Testis (tissue), 3 donors: Measurements from ENCODE around the gene TRIM22. TPM values are rescaled to one million over a fixed set of nuclear protein-coding genes. Genes with fewer than 3 reads are reported as not detected.
A peak's percentile ranks its signal among the peaks of the same experiment; 100 is the strongest.
"Not testable (repeated sequence)": the region's sequence is repeated elsewhere in the genome, so short reads cannot be mapped to it uniquely, and the experiment has no call there.

Source experiments
- DNase-seq: peaks from one replicate; pipeline ENCODE4 v3.0.0-alpha.2; 2019
- H3K27ac ChIP-seq, 2 donors: fragments of 200-600 bp; sonication (generic); one replicate each; pipeline ENCODE4 v1.5.1; 2019
- H3K27me3 ChIP-seq: fragments of 200-600 bp; sonication (generic); one replicate; pipeline ENCODE4 v1.5.1; 2019
- H3K36me3 ChIP-seq: fragments of 200-600 bp; sonication (generic); one replicate; pipeline ENCODE4 v1.5.1; 2017; ENCODE audit warnings: low read depth; ENCODE audit errors: missing control alignments
- H3K4me1 ChIP-seq: fragments of 200-600 bp; sonication (generic); one replicate; pipeline ENCODE4 v1.5.1; 2019
- H3K4me3 ChIP-seq, 2 donors: fragments of 200-600 bp; sonication (generic); one replicate each; pipeline ENCODE4 v1.5.1; 2017 to 2019
- H3K9me3 ChIP-seq: fragments of 200-600 bp; sonication (generic); one replicate; pipeline ENCODE4 v1.5.1; 2017
- POLR2A ChIP-seq: fragments of 450-650 bp; IDR thresholded peaks from one replicate; pipeline ENCODE4 v1.6.1; 2017; ENCODE audit warnings: antibody characterized with exemption, mild to moderate bottlenecking, moderate library complexity
- WGBS, 2 donors: methylation state at CpG; one replicate each; pipeline ENCODE4 v1.1.5; 2018; 5-methylcytosine and 5-hydroxymethylcytosine counted together
- intact Hi-C: fragments of 100-400 bp; cut with DNase I; formaldehyde crosslinking; loops from one replicate; pipeline ENCODE4 v1.15.1; 2023; ENCODE audit warnings: low total_unique reads
- polyA plus RNA-seq: library from polyadenylated mRNA; stranded (reverse); fragments of 350-450 nt; fragmentation: Illumina TruSeq; extraction: RNeasy Lipid Tissue Mini Kit (QIAGEN cat#74804); gene quantifications from one replicate; pipeline ENCODE4 v1.2.3, GENCODE V29; 2014; ENCODE audit warnings: low read depth, low replicate concordance; ENCODE audit not compliant: insufficient read depth
- total RNA-seq, 2 donors: library from RNA; depleted of rRNA; stranded (reverse); fragments of >200 nt; gene quantifications; one replicate each; pipeline ENCODE4 v1.2.3, GENCODE V29; 2016
- TF ChIP-seq, protein P1 (sequence below), 3 experiments: fragments of 450-650 bp in 2 of 3; fragments of 200-600 bp in 1 of 3; sonication (generic) in 1 of 3; IDR thresholded peaks; one replicate each; pipeline ENCODE4 v1.5.1; 2016 to 2019; ENCODE audit warnings: antibody characterized with exemption in 3 of 3, mild to moderate bottlenecking in 2 of 3, moderate library complexity in 1 of 3

TRIM22 gene
- total and polyA plus RNA-seq, 3 donors from 2014 or later: 25.0 to 30.3 (median 25.0) TPM

DNA sequence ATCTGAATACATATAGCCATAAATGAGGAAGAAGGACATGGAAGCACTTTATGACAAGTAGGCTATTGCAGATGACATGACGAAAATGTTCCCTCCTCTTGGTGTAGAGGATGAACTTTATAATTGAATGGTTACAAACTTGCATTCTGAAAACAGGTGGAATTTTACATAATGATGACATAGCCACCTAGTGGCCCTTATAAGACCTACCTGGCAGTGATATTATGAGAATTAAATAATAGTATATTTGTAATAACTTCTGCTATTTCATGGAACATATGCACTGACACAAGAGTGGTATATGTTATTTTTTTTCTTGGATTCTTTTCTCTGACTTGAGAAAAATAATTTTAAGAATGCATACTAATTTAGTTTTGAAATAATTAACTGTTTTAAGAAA lies 22.9 kb downstream of the TRIM22 start:
- no peak for DNase-seq
- intact Hi-C loops: no loop called here
- 67 to 70% methylated on average over 1 of the region's 1 CpG for WGBS, 2 donors
- no peak for TF ChIP-seq POLR2A
- TF ChIP-seq, protein P1, sequence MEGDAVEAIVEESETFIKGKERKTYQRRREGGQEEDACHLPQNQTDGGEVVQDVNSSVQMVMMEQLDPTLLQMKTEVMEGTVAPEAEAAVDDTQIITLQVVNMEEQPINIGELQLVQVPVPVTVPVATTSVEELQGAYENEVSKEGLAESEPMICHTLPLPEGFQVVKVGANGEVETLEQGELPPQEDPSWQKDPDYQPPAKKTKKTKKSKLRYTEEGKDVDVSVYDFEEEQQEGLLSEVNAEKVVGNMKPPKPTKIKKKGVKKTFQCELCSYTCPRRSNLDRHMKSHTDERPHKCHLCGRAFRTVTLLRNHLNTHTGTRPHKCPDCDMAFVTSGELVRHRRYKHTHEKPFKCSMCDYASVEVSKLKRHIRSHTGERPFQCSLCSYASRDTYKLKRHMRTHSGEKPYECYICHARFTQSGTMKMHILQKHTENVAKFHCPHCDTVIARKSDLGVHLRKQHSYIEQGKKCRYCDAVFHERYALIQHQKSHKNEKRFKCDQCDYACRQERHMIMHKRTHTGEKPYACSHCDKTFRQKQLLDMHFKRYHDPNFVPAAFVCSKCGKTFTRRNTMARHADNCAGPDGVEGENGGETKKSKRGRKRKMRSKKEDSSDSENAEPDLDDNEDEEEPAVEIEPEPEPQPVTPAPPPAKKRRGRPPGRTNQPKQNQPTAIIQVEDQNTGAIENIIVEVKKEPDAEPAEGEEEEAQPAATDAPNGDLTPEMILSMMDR (IDR thresholded peaks at IDR 0.05): peak in 1 of 3 experiments; percentile 53
- no peaks in the 10 kb centered on the region for H3K4me1 ChIP-seq
- H3K27me3 ChIP-seq: no peaks in the 10 kb centered on the region
- H3K9me3 ChIP-seq: no peaks in the 10 kb centered on the region
- no peak overlapping the region for H3K27ac ChIP-seq
- H3K4me3 ChIP-seq: no peak overlapping the region
- no peaks in the 10 kb centered on the region for H3K36me3 ChIP-seq

DNA sequence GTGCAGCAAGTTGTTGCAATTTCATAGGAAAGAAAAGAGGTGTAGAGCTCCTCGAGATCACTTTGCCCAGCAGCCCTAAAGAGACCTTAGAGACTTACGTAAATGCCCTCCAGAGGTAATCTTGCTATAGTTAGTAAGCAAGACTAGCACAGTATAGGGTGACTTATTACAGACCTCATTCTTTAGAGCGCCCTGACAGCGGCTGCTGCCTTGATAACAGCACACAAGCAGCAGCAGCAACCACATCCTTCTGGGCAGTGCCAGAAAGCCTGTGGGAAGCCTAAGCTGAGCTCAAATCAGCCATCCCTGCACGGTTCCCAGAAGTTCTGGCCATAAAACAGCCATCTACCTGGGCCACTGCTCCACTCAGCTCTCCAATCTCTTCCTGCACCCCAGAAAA lies 24.1 kb downstream of the TRIM22 start:
- no peak overlapping the region for H3K4me3 ChIP-seq
- DNase-seq: no peak
- no peak for TF ChIP-seq POLR2A
- TF ChIP-seq, protein P1 (IDR thresholded peaks at IDR 0.05): no peak
- no peaks in the 10 kb centered on the region for H3K9me3 ChIP-seq
- H3K27ac ChIP-seq: no peak overlapping the region
- 69 to 84% methylated on average over 5 of the region's 5 CpGs for WGBS, 2 donors
- H3K36me3 ChIP-seq: no peaks in the 10 kb centered on the region
- intact Hi-C loops: no loop called here
- H3K4me1 ChIP-seq: no peaks in the 10 kb centered on the region
- no peaks in the 10 kb centered on the region for H3K27me3 ChIP-seq

DNA sequence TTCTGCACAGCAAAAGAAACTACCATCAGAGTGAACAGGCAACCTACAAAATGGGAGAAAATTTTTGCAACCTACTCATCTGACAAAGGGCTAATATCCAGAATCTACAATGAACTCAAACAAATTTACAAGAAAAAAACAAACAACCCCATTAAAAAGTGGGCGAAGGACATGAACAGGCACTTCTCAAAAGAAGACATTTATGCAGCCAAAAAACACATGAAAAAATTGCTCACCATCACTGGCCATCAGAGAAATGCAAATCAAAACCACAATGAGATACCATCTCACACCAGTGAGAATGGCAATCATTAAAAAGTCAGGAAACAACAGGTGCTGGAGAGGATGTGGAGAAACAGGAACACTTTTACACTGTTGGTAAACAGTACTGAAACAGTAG lies 26.9 kb downstream of the TRIM22 start:
- H3K9me3 ChIP-seq, H3K27me3 ChIP-seq, DNase-seq, intact Hi-C loops, H3K4me1 ChIP-seq, H3K36me3 ChIP-seq, H3K27ac ChIP-seq, H3K4me3 ChIP-seq: not testable (repeated sequence)
- 100% methylated on average over 1 of the region's 1 CpG for WGBS, 2 donors

DNA sequence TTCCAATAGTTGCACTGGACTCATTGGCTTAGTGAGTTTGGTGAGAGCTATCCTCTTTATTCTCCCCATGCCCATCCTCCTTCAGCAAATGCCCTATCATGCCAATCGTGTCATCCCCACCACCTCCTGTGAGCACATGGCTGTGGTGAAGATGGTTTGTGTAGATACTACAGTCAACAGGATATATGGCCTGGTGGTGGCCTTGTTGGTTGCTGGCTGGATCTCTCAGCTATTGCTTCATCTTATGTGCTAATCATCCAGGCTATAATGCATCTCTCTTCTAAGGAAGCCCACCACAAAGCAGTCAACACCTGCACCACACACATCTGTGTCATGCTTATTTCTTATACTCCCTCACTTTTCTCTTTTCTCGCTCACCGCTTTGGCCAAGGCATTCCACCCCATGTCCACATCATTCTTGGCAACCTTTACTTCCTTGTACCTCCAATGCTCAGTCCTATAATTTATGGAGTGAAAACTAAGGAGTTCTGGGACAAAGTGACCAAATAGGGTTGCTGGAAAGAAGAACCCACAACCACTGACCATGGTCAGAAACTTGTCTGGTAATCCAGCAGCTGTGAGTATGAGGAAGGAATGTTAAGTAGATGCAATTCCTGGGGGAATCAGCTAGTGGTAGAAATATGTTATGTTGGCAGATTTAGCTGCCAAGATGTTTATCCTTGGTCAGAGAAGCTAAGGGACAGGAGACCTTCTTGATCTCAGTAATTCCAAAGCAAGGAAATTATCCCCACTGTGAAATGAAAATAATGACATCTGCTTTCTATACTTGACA lies 30.3 kb downstream of the TRIM22 start:
- Histone ChIP-seq H3K4me3 (no peak overlapping the region), H3K9me3 (no peaks in the 10 kb centered on the region), H3K27me3 (no peaks in the 10 kb centered on the region), H3K27ac (no peak overlapping the region), H3K36me3 (no peaks in the 10 kb centered on the region), H3K4me1 (no peaks in the 10 kb centered on the region)
- TF ChIP-seq POLR2A: no peak
- DNase-seq: no peak
- intact Hi-C loops: no loop called here
- 91 to 98% methylated on average over 3 of the region's 3 CpGs for WGBS, 2 donors

DNA sequence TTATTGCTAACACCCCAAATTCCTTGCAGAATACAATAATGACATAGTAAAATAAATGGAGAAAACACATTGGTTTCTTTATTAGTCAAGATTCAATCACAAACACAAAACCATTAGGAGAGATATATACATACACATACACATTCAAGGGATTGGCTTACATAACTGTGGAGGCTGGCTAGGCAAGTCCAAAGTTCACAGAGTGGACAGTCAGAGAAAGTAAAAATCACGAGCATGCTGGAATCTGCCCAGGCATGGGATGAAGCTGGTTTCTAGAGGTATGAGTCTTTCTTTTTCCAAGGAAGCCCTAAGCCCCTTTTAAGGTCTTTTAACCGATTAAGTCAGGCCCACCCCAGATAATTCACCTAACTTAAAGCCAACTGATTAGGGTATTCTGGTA lies 33.0 kb downstream of the TRIM22 start:
- Histone ChIP-seq H3K4me3 (no peak overlapping the region), H3K27me3 (no peaks in the 10 kb centered on the region), H3K27ac (no peak overlapping the region), H3K36me3 (no peaks in the 10 kb centered on the region), H3K4me1 (no peaks in the 10 kb centered on the region), H3K9me3 (no peaks in the 10 kb centered on the region)
- 83 to 84% methylated on average over 2 of the region's 2 CpGs for WGBS, 2 donors
- DNase-seq: no peak
- intact Hi-C loops: no loop called here
- no peak for TF ChIP-seq POLR2A
- TF ChIP-seq, protein P1 (IDR thresholded peaks at IDR 0.05): no peak

DNA sequence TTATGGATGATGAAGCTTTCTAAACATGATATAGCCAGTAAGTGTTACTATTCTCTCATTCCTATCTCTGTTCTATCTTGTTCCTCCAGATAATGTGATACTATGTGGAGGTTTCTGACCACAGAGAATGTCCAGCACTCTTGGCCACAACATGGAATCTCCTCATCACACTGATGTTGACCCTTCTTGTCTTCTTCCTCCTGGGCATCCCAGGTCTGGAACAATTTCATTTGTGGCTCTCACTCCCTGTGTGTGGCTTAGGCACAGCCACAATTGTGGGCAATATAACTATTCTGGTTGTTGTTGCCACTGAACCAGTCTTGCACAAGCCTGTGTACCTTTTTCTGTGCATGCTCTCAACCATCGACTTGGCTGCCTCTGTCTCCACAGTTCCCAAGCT lies 36.8 kb downstream of the TRIM22 start:
- Histone ChIP-seq H3K36me3 (no peaks in the 10 kb centered on the region), H3K4me1 (no peaks in the 10 kb centered on the region), H3K4me3 (no peak overlapping the region), H3K9me3 (no peaks in the 10 kb centered on the region), H3K27me3 (no peaks in the 10 kb centered on the region), H3K27ac (no peak overlapping the region)
- 95 to 100% methylated on average over 1 of the region's 1 CpG for WGBS, 2 donors
- DNase-seq: no peak
- intact Hi-C loops: no loop called here
- TF ChIP-seq POLR2A: no peak
- TF ChIP-seq, protein P1 (IDR thresholded peaks at IDR 0.05): no peak
